MM.1S (cell line): Measurements from ENCODE around the gene RAB8A.

ENCODE experiments used
- DNase-seq: peaks from one replicate; pipeline ENCODE4 v3.0.0-alpha.2; 2015
- H2AFZ ChIP-seq: fragments of 300-600 bp; sonication (generic); 2 replicates; pipeline ENCODE4 v1.6.0; 2016; ENCODE audit warnings: antibody characterized with exemption, low read length
- H3F3A ChIP-seq: fragments of 300-600 bp; sonication (generic); 2 replicates; pipeline ENCODE4 v1.6.1; 2016; ENCODE audit warnings: mild to moderate bottlenecking, antibody characterized with exemption, low read length, moderate library complexity, mixed read lengths; ENCODE audit not compliant: insufficient read depth
- H3K27ac ChIP-seq: fragments of 300-600 bp; sonication (generic); 2 replicates; pipeline ENCODE4 v1.5.1; 2016; ENCODE audit warnings: mild to moderate bottlenecking, low read length
- H3K27me3 ChIP-seq: fragments of 300-600 bp; sonication (generic); replicated peaks from 2 replicates; pipeline ENCODE4 v1.6.0; 2016; ENCODE audit warnings: low read length; ENCODE audit not compliant: insufficient read depth
- H3K36me3 ChIP-seq: fragments of 300-600 bp; sonication (generic); replicated peaks from 2 replicates; pipeline ENCODE4 v1.6.1; 2016; ENCODE audit warnings: mild to moderate bottlenecking, low read length, mixed read lengths; ENCODE audit not compliant: insufficient read depth
- H3K4me1 ChIP-seq: fragments of 300-600 bp; sonication (generic); 2 replicates; pipeline ENCODE4 v1.6.1; 2016; ENCODE audit warnings: low read length, mixed read lengths
- H3K4me2 ChIP-seq: fragments of 300-600 bp; sonication (generic); 2 replicates; pipeline ENCODE4 v1.6.0; 2016; ENCODE audit warnings: low read depth, low read length
- H3K4me3 ChIP-seq: fragments of 300-600 bp; sonication (generic); 2 replicates; pipeline ENCODE4 v1.5.1; 2016; ENCODE audit warnings: low read length, mixed read lengths
- H3K79me2 ChIP-seq: fragments of 300-600 bp; sonication (generic); 2 replicates; pipeline ENCODE4 v1.6.1; 2016; ENCODE audit warnings: mixed run types, low read length, mixed read lengths
- H3K9ac ChIP-seq: fragments of 300-600 bp; sonication (generic); 2 replicates; pipeline ENCODE4 v1.6.1; 2016; ENCODE audit warnings: low read length, mixed read lengths
- H3K9me2 ChIP-seq: fragments of 300-600 bp; sonication (generic); replicated peaks from 2 replicates; pipeline ENCODE4 v1.6.1; 2016; ENCODE audit warnings: mild to moderate bottlenecking, low read length, mixed read lengths; ENCODE audit not compliant: insufficient read depth
- H3K9me3 ChIP-seq: fragments of 300-600 bp; sonication (generic); replicated peaks from 2 replicates; pipeline ENCODE4 v1.6.1; 2016; ENCODE audit warnings: mild to moderate bottlenecking, low read length, mixed read lengths; ENCODE audit not compliant: insufficient read depth
- H4K20me1 ChIP-seq: fragments of 300-600 bp; sonication (generic); 2 replicates; pipeline ENCODE4 v1.6.1; 2016; ENCODE audit warnings: mild to moderate bottlenecking, low read length, moderate library complexity, mixed read lengths; ENCODE audit not compliant: insufficient read depth
- CTCF ChIP-seq: fragments of 300-600 bp; sonication (generic); IDR thresholded peaks from 2 replicates; pipeline ENCODE4 v1.5.1; 2016; ENCODE audit warnings: antibody characterized with exemption, low read length, mixed read lengths
- EZH2 ChIP-seq: fragments of 300-600 bp; sonication (generic); optimal IDR thresholded peaks from 2 replicates; pipeline ENCODE3; 2017; ENCODE audit warnings: low read depth, mild to moderate bottlenecking, antibody characterized with exemption, low read length, mixed read lengths
- EZH2phosphoT487 ChIP-seq: fragments of 300-600 bp; sonication (generic); IDR thresholded peaks from 2 replicates; pipeline ENCODE4 v1.6.1; 2018; ENCODE audit warnings: antibody characterized with exemption, low read length

The RAB8A gene

GRCh38 chr19:16068696-16069259 lies 42.9 kb upstream of the RAB8A start:
- H3K4me1 ChIP-seq = peaks cover 19% of the 10 kb centered on the region
- no peaks in the 10 kb centered on the region for H3K9me2 ChIP-seq
- H3K79me2 ChIP-seq = no peaks in the 10 kb centered on the region
- no peaks in the 10 kb centered on the region for H3K27me3 ChIP-seq
- no peak overlapping the region for H3K27ac ChIP-seq
- no peak for DNase-seq
- no peaks in the 10 kb centered on the region for H3K9me3 ChIP-seq
- H3K36me3 ChIP-seq = no peaks in the 10 kb centered on the region
- no peak for TF ChIP-seq EZH2phosphoT487
- no peak overlapping the region for H3K4me2 ChIP-seq
- H3K9ac ChIP-seq = no peak overlapping the region
- no peak overlapping the region for H2AFZ ChIP-seq
- H4K20me1 ChIP-seq = no peaks in the 10 kb centered on the region
- H3F3A ChIP-seq = peaks cover 10% of the 10 kb centered on the region
- H3K4me3 ChIP-seq = no peak overlapping the region

- Histone ChIP-seq H2AFZ (peak overlapping the region; percentile 72), H3K36me3 (no peaks in the 10 kb centered on the region), H3K27me3 (no peaks in the 10 kb centered on the region), H3K4me2 (peak overlapping the region; percentile 40; the same call in 1 of the 2 replicates), H4K20me1 (no peaks in the 10 kb centered on the region), H3K9me3 (no peaks in the 10 kb centered on the region), H3K4me1 (peaks cover 19% of the 10 kb centered on the region), H3K79me2 (no peaks in the 10 kb centered on the region), H3K4me3 (no peak overlapping the region; the same call in 1 of the 2 replicates), H3K9ac (peak overlapping the region; percentile 47), H3K27ac (peak overlapping the region; percentile 82), H3F3A (peaks cover 14% of the 10 kb centered on the region), H3K9me2 (no peaks in the 10 kb centered on the region)
- TF ChIP-seq EZH2 (no peak), EZH2phosphoT487 (no peak), CTCF (no peak)
- DNase-seq = no peak
Measured at GRCh38 chr19:16069813-16070365, 41.8 kb upstream of the RAB8A start.

GRCh38 chr19:16070366-16070990 lies 41.2 kb upstream of the RAB8A start:
- Histone ChIP-seq H4K20me1 (no peaks in the 10 kb centered on the region), H3K9me2 (no peaks in the 10 kb centered on the region), H3K4me1 (peaks cover 19% of the 10 kb centered on the region), H3K27ac (peak overlapping the region; percentile 82), H3K27me3 (no peaks in the 10 kb centered on the region), H3F3A (peaks cover 19% of the 10 kb centered on the region), H3K9ac (peak overlapping the region; percentile 47), H2AFZ (peak overlapping the region; percentile 72), H3K4me2 (peak overlapping the region; percentile 40; the same call in 1 of the 2 replicates), H3K4me3 (no peak overlapping the region; the same call in 1 of the 2 replicates), H3K9me3 (no peaks in the 10 kb centered on the region), H3K36me3 (no peaks in the 10 kb centered on the region), H3K79me2 (peaks cover under 1% of the 10 kb centered on the region)
- peak; percentile 86 for DNase-seq
- TF ChIP-seq EZH2phosphoT487 (no peak), CTCF (peak; percentile 28; the same call in 1 of the 2 replicates)
